Nephron progenitor cell (in vitro differentiated cells): ENCODE results near the gene DICER1.
A peak's percentile ranks its signal among the peaks of the same experiment; 100 is the strongest.

Experiments used
- DNase-seq: peaks from one replicate; pipeline ENCODE4 v3.0.0; 2021
- H3K27ac Mint-ChIP-seq: 2 replicates; pipeline ENCODE4 v1.8.0; 2021; ENCODE audit warnings: mild to moderate bottlenecking, moderate library complexity, mixed read lengths
- H3K27me3 Mint-ChIP-seq: 2 replicates; pipeline ENCODE4 v1.8.0; 2021; ENCODE audit warnings: mild to moderate bottlenecking, low read depth, mixed read lengths; ENCODE audit not compliant: poor library complexity
- H3K36me3 Mint-ChIP-seq: 2 replicates; pipeline ENCODE4 v1.8.0; 2021; ENCODE audit warnings: low read depth, mixed read lengths
- H3K4me1 Mint-ChIP-seq: 2 replicates; pipeline ENCODE4 v1.8.0; 2021; ENCODE audit warnings: mixed read lengths
- H3K4me3 Mint-ChIP-seq: 2 replicates; pipeline ENCODE4 v1.8.0; 2021; ENCODE audit warnings: mild to moderate bottlenecking, moderate library complexity, mixed read lengths
- H3K9me3 Mint-ChIP-seq: 2 replicates; pipeline ENCODE4 v1.8.0; 2021; ENCODE audit warnings: mild to moderate bottlenecking, moderate library complexity, mixed read lengths
- TF ChIP-seq, protein P1 (sequence below): fragments of 200-600 bp; sonication (generic); IDR thresholded peaks from 2 replicates; pipeline ENCODE4 v1.5.0; 2021; ENCODE audit warnings: antibody characterized with exemption

DICER1 gene

DNA sequence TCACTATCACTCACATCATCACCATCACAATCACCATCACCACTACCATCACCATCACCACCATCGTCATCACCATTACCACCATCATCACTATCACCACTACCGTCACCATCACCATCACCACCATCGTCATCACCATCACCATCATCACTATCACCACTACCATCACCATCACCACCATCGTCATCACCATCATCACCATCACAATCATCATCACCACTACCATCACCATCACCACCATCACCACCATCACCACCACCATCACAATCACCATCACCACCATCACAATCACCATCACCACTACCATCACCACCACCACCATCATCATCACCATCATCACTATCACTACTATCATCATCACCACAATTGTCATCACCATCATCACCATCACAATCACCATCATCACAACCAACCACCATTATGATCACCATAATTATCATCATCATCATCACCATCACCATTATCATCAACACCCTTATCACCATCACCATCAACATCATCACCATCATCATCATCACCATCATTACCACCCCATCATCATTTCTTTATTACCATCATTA, 90.8 kb downstream of the DICER1 start:
- Mint-ChIP-seq H3K4me1 (peaks cover 31% of the 10 kb centered on the region), H3K27ac (no peak overlapping the region), H3K27me3 (peaks cover 3% of the 10 kb centered on the region), H3K9me3 (no peaks in the 10 kb centered on the region), H3K4me3 (no peak overlapping the region), H3K36me3 (no peaks in the 10 kb centered on the region)
- TF ChIP-seq, protein P1, sequence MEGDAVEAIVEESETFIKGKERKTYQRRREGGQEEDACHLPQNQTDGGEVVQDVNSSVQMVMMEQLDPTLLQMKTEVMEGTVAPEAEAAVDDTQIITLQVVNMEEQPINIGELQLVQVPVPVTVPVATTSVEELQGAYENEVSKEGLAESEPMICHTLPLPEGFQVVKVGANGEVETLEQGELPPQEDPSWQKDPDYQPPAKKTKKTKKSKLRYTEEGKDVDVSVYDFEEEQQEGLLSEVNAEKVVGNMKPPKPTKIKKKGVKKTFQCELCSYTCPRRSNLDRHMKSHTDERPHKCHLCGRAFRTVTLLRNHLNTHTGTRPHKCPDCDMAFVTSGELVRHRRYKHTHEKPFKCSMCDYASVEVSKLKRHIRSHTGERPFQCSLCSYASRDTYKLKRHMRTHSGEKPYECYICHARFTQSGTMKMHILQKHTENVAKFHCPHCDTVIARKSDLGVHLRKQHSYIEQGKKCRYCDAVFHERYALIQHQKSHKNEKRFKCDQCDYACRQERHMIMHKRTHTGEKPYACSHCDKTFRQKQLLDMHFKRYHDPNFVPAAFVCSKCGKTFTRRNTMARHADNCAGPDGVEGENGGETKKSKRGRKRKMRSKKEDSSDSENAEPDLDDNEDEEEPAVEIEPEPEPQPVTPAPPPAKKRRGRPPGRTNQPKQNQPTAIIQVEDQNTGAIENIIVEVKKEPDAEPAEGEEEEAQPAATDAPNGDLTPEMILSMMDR = no peak
- DNase-seq = no peak

DNA sequence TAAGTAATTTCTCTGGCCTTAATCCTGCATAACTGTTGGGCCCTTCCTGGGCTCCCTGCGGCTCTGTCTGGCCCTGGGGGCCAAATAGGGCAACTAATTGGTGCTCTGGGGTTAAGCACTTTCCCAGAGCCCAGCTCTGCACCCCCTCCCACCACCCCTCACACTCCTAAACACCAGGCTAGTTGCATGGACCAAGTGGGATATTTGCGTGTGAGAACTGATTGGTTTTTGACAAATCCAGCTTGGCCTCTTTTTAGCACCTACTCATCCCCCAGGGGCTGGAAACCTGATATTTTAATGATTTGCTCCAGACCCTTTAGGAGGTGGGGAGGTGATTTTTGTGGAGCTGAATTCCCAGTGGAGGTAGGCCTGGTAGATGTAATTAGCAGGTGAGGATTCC, 91.9 kb downstream of the DICER1 start:
- peaks cover 27% of the 10 kb centered on the region for H3K4me1 Mint-ChIP-seq
- TF ChIP-seq, protein P1 = no peak
- H3K27ac Mint-ChIP-seq = no peak overlapping the region
- peaks cover 3% of the 10 kb centered on the region for H3K27me3 Mint-ChIP-seq
- H3K4me3 Mint-ChIP-seq = no peak overlapping the region
- H3K9me3 Mint-ChIP-seq = no peaks in the 10 kb centered on the region
- DNase-seq = no peak
- H3K36me3 Mint-ChIP-seq = no peaks in the 10 kb centered on the region

DNA sequence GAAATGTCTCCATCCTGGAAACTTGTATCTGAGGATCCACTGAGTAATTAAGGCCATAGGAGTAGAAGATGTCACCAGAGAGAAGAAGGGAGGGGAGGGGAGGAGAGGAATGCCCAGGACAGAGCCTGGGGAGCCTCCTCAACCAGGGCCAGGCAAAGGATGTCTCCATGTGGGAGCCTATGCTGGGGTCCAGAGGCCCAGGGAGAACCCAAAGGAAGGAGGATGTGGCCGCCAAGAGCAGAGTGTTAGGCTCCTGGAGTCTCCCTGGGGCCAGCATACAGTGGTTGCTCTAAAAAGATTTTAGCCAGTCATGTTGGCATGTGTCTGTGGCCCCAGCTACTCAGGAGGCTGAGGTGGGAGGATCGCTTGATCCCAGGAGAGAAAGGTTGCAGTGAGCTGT, 92.6 kb downstream of the DICER1 start:
- Mint-ChIP-seq H3K27ac (no peak overlapping the region), H3K4me3 (no peak overlapping the region), H3K27me3 (no peaks in the 10 kb centered on the region), H3K4me1 (peaks cover 27% of the 10 kb centered on the region), H3K9me3 (no peaks in the 10 kb centered on the region), H3K36me3 (no peaks in the 10 kb centered on the region)
- DNase-seq = no peak
- TF ChIP-seq, protein P1 = no peak

DNA sequence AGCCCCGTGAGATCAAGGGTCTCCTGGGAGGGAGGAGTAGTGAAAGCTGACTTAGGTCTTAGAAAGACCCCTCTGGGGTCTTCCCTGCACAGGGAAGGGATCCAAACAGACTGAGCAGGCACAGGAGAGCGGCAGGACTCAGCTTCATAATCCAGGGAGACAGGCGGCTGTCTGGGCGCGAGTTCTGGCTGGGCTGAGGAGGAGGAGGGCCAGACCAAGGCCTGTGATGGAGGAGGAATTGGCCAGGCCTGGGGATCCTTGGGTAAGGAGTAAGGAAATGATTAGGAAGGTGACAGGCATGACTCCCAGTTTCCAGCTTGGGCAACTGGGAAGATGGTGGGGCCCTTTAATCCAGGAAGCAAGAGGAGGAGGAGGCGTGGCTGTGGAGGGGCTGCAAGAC, 93.1 kb downstream of the DICER1 start:
- Mint-ChIP-seq H3K9me3 (no peaks in the 10 kb centered on the region), H3K27me3 (no peaks in the 10 kb centered on the region), H3K36me3 (no peaks in the 10 kb centered on the region), H3K4me1 (peaks cover 28% of the 10 kb centered on the region), H3K4me3 (peak overlapping the region; percentile 19), H3K27ac (no peak overlapping the region)
- DNase-seq = no peak
- TF ChIP-seq, protein P1 = no peak

DNA sequence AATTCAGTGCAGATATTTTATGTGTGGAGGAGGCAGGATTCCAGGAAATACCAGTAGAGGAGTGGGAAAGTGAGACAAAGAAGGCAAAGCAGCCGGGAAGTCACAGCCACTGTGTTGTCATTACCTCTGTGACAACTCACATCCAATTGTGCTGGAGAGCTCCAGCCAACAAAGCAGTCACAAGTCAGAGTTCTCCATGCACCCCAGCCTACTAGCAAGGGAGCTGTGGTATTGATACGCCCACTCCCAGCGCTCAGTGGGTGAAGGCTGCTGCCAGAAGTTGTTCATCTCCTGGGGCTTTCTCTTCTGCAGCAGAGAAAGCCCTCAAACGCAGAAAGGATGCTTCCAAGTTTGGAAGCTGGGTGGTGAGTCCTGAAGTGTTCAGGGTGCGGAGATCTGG, 93.9 kb downstream of the DICER1 start:
- H3K4me1 Mint-ChIP-seq = peaks cover 37% of the 10 kb centered on the region
- H3K36me3 Mint-ChIP-seq = no peaks in the 10 kb centered on the region
- H3K4me3 Mint-ChIP-seq = no peak overlapping the region
- H3K27ac Mint-ChIP-seq = no peak overlapping the region
- TF ChIP-seq, protein P1 = no peak
- H3K9me3 Mint-ChIP-seq = no peaks in the 10 kb centered on the region
- no peak for DNase-seq
- H3K27me3 Mint-ChIP-seq = no peaks in the 10 kb centered on the region

DNA sequence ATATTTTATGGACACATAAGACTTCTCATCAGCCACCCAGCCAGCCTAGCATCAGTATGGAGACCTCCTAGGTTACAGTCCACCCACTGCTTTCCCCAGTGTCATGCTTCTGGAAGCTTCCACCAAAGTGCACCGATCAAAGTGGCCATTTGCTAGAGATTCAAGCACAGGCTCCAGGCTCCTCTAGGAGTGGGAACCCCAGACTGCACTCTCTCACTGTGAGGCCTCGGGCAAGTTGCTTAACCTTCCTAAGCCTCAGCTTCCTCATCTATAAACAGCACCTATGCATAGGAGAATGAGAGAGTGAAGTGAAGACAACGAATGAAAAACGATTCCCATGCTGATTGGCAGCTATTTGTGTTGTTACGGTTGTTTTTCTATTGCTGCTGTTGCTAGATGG, 94.4 kb downstream of the DICER1 start:
- H3K4me1 Mint-ChIP-seq = peaks cover 38% of the 10 kb centered on the region
- DNase-seq = no peak
- no peaks in the 10 kb centered on the region for H3K27me3 Mint-ChIP-seq
- no peak overlapping the region for H3K27ac Mint-ChIP-seq
- H3K36me3 Mint-ChIP-seq = no peaks in the 10 kb centered on the region
- H3K9me3 Mint-ChIP-seq = no peaks in the 10 kb centered on the region
- no peak overlapping the region for H3K4me3 Mint-ChIP-seq
- TF ChIP-seq, protein P1 = no peak
